ENCODE measurements around the gene ANKRD44. TPM values are rescaled to one million over a fixed set of nuclear protein-coding genes. Genes with fewer than 3 reads are reported as not detected.
A peak's percentile ranks its signal among the peaks of the same experiment; 100 is the strongest.

ANKRD44 gene
- total RNA-seq, 2 donors from 2014 or later = 7.0 to 10.1 TPM

GRCh38 chr2:197073701-197074433, 236.7 kb downstream of the ANKRD44 start:
- Histone ChIP-seq H3K27me3 (no peaks in the 10 kb centered on the region), H3K36me3 (no peaks in the 10 kb centered on the region)
- DNase-seq (ENCODE audit: low spot score) = peak; percentile 75

GRCh38 chr2:197073270-197073669, 237.3 kb downstream of the ANKRD44 start:
- Histone ChIP-seq H3K27ac (no peak overlapping the region), H3K27me3 (no peaks in the 10 kb centered on the region), H3K4me1 (peaks cover 0 to 9% of the 10 kb centered on the region in 2 donors), H3K9me3 (no peaks in the 10 kb centered on the region), H3K4me3 (no peak overlapping the region), H3K36me3 (no peaks in the 10 kb centered on the region)
- no peak for DNase-seq (ENCODE audit: low spot score)
- no peak for TF ChIP-seq CTCF (IDR thresholded peaks at IDR 0.05)

More at GRCh38 chr2:197073701-197074433, 236.7 kb downstream of the ANKRD44 start:
- Histone ChIP-seq H3K4me1 (peaks cover 0 to 9% of the 10 kb centered on the region in 2 donors), H3K4me3 (no peak overlapping the region), H3K27ac (peak overlapping the region in 1 of 2 donors; percentile 1), H3K9me3 (no peaks in the 10 kb centered on the region)
- TF ChIP-seq CTCF (IDR thresholded peaks at IDR 0.05) = no peak

- H3K9me3 ChIP-seq = no peaks in the 10 kb centered on the region
- H3K4me1 ChIP-seq = peaks cover 0 to 9% of the 10 kb centered on the region in 2 donors
- TF ChIP-seq CTCF (IDR thresholded peaks at IDR 0.05) = no peak
- H3K27ac ChIP-seq = no peak overlapping the region
- H3K27me3 ChIP-seq = no peaks in the 10 kb centered on the region
- H3K4me3 ChIP-seq = no peak overlapping the region
- H3K36me3 ChIP-seq = no peaks in the 10 kb centered on the region
- no peak for DNase-seq (ENCODE audit: low spot score)
Measured at GRCh38 chr2:197072533-197072932, 238.0 kb downstream of the ANKRD44 start.

- Histone ChIP-seq H3K27me3 (no peaks in the 10 kb centered on the region), H3K27ac (no peak overlapping the region), H3K36me3 (no peaks in the 10 kb centered on the region), H3K4me3 (no peak overlapping the region), H3K9me3 (no peaks in the 10 kb centered on the region), H3K4me1 (peaks cover 0 to 9% of the 10 kb centered on the region in 2 donors)
- DNase-seq (ENCODE audit: low spot score) = no peak
- no peak for TF ChIP-seq CTCF (IDR thresholded peaks at IDR 0.05)
Measured at GRCh38 chr2:197071790-197072436, 238.7 kb downstream of the ANKRD44 start.

GRCh38 chr2:197071213-197071612, 239.4 kb downstream of the ANKRD44 start:
- Histone ChIP-seq H3K4me1 (peaks cover 0 to 9% of the 10 kb centered on the region in 2 donors), H3K9me3 (no peaks in the 10 kb centered on the region), H3K27me3 (no peaks in the 10 kb centered on the region), H3K4me3 (no peak overlapping the region), H3K36me3 (no peaks in the 10 kb centered on the region), H3K27ac (no peak overlapping the region)
- no peak for DNase-seq (ENCODE audit: low spot score)
- no peak for TF ChIP-seq CTCF (IDR thresholded peaks at IDR 0.05)

All from right atrium auricular region (tissue), 2 donors.